Cardiac fibroblast (primary cell): ENCODE data around the gene MAD1L1.

Source experiments
- DNase-seq, 2 donors: peaks; one replicate each; pipeline versions ENCODE4 v3.0.0 to v3.0.0-alpha.2; 2010; ENCODE audit warnings: low read depth in 2 of 2
- H3K4me3 ChIP-seq, 2 donors: replicated peaks in 1 of 2; 1 replicate in 1 of 2; 2 replicates in 1 of 2; pipeline ENCODE4 v1.5.1; 2011; ENCODE audit warnings: low read depth in 2 of 2, low read length in 2 of 2, mild to moderate bottlenecking in 2 of 2, moderate library complexity in 1 of 2
- TF ChIP-seq, protein P1 (sequence below): IDR thresholded peaks from one replicate; pipeline ENCODE4 v1.5.1; 2011; ENCODE audit warnings: low read depth, mild to moderate bottlenecking, low read length, inconsistent platforms

The MAD1L1 gene

DNA sequence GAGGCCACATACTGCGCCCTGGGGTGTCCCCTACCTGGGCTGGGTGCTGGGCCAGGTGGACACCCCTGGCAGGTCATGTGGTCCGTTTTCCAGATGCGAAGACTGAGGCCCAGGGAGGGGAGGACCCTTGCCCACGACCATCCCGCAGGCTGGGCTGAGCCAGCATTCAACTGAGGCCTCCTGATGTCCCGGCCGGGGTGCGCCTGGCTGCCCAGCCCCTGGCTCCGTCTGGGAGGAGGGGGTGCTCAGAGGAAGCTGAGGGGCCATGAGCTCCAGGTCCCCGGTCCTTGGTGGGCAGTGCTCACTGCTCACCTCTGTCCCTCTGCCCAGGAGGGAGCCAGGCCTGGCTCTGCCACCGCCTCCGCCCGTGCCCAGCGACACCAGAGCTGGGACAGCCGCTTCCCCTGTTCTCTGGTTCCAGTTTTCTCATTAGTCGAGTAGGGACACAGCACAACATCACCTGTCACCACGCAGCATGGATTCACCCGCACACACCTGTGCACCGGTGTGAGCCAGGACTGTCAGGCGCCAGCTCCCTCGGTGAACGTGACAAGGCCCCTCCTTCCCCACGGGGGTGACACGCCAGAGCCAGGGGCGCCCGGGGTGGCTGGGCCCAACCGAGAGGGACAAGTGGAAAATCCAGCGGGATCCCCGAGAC lies 423.0 kb downstream of the MAD1L1 start:
- DNase-seq, result no peak
- TF ChIP-seq, protein P1, sequence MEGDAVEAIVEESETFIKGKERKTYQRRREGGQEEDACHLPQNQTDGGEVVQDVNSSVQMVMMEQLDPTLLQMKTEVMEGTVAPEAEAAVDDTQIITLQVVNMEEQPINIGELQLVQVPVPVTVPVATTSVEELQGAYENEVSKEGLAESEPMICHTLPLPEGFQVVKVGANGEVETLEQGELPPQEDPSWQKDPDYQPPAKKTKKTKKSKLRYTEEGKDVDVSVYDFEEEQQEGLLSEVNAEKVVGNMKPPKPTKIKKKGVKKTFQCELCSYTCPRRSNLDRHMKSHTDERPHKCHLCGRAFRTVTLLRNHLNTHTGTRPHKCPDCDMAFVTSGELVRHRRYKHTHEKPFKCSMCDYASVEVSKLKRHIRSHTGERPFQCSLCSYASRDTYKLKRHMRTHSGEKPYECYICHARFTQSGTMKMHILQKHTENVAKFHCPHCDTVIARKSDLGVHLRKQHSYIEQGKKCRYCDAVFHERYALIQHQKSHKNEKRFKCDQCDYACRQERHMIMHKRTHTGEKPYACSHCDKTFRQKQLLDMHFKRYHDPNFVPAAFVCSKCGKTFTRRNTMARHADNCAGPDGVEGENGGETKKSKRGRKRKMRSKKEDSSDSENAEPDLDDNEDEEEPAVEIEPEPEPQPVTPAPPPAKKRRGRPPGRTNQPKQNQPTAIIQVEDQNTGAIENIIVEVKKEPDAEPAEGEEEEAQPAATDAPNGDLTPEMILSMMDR, result no peak
- no peak overlapping the region for H3K4me3 ChIP-seq

DNA sequence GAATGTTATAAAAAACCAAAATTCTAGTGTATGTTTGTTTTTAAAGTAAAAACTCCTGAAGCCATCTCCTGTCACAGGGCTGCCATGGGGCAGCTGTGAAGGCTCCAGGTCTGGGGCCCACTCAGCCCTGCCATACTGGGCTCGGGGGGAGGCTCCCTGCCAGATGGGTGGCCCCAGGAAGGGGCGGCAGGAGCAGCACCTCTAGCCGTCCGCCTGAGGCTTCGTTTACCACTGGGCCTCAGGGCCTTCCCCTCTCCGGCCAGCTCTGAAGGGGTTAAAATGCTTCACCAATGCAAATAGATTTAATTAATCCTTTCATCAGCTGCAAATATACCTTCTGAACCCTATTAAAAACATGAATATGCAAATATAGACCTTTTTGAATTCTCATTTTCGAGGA lies 423.7 kb downstream of the MAD1L1 start:
- no peak overlapping the region for H3K4me3 ChIP-seq
- DNase-seq, result no peak
- TF ChIP-seq, protein P1, result no peak

DNA sequence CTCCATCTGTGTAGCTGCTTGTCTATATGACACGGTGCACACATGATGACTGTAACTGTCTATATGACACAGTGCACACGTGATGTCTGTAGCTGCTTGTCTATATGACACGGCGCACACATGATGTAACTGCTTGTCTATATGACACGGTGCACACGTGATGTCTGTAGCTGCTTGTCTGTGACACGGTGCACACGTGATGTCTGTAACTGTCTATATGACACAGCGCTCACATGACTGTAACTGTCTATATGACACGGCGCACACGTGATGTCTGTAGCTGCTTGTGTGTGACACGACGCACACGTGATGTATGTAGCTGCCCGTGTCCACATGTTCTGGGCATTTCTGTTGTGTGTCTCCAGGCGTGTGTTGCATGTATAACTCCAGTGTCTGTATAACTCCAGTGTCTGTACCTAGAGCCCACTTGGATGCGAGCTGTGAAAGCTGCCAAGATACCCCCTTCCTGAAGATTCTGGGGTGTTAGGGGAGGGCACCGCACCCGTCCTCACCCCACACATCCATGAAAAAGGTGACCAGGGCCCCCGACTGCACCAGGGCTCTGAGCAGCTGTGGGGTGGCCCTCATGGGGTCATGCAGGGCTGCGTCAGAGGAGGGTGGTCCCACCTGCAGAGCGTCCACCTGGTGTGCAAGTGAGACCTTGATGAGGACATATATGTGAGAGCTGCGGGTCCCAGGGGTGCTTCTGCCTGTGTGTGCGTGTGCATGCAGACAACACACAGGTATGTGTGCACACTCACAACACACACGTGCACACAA lies 424.7 kb downstream of the MAD1L1 start:
- H3K4me3 ChIP-seq, result no peak overlapping the region
- TF ChIP-seq, protein P1, result no peak
- DNase-seq, result no peak

GRCh38 chr7:1806354-1806753 lies 426.4 kb downstream of the MAD1L1 start:
- TF ChIP-seq, protein P1, result no peak
- no peak for DNase-seq
- no peak overlapping the region for H3K4me3 ChIP-seq

DNA sequence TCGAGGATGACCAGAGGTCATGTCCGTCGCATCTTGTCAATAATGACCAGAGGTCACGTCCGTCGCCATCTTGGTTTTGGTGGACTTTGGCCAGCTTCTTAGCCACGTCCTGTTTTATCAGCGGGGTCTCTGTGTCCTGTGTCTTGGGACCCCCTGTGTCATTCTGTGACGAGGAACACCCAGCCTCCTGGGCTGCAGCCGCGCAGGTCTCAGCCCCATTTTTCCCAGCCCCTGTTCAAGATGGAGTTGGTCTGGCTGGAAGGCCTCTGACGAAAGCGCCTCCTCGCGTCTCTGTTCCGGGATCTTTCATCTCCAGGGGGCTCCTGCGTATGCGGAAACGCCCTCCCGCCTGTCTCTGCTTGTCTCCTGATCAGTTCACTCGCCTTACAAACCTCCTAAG lies 428.4 kb downstream of the MAD1L1 start:
- DNase-seq, result no peak
- TF ChIP-seq, protein P1, result no peak
- H3K4me3 ChIP-seq, result no peak overlapping the region

DNA sequence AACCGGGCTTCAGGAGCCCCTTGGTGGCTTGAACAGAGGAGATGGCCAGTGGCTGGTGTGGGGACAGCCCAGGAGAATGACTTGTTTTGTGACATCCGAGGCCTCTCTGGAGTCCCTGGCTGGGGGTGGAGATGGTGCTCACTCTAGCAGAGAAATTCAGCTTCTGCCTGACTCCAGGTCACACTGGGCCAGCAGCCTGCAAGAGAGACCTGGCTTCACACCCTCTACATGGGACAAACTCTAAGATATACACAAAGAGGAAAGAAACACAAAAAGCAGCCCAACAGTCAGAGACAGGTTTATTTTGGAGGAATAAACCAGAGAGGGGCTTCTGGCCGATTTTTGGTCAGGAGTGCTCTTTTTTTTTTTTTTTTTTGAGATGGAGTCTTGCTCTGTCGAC lies 429.8 kb downstream of the MAD1L1 start:
- no peak for DNase-seq
- no peak overlapping the region for H3K4me3 ChIP-seq
- TF ChIP-seq, protein P1, result no peak
